Measurements from ENCODE around the gene KLC4. TPM values are rescaled to one million over a fixed set of nuclear protein-coding genes. Genes with fewer than 3 reads are reported as not detected.

Gene KLC4
- total RNA-seq, 2 experiments from 2014 or later: 16.4 to 22.5 TPM

DNA sequence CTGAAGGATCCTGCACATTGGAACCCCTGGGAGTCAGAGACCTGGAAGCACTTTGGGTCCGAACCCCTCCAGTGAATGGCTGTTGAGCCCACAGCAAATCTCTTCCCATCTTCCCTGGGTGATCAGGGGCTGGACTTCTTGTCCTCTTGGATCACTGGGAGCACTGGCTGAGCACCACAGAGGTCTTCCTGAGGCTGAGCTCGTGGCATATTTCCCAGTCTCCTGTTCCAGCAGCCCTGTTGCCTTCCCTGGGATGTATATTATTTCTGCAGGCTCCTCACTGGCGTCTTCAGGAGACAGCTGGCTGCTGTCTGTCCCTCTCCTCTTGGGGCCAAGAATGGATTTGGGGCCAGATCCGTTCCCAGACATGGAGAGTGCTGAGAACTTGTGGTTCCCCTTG is 60.1 kb downstream of the KLC4 start:
- no peak for DNase-seq (ENCODE audit: low spot score)
- no peak overlapping the region for H2AFZ ChIP-seq (ENCODE audit: low read length)
- H3K4me3 ChIP-seq (ENCODE audit: low read depth, low read length, poor library complexity, severe bottlenecking): no peak overlapping the region
- intact Hi-C loops (cut with micrococcal nuclease; ENCODE audit: unreplicated experiment): no loop called here
- no peak overlapping the region for H3K27ac ChIP-seq (ENCODE audit: low read depth, low read length, poor library complexity, severe bottlenecking)
- ChIA-PET POLR2A (no interaction called here), CTCF (ENCODE audit: unreplicated experiment) (no interaction called here)
- no peaks in the 10 kb centered on the region for H3K79me2 ChIP-seq (ENCODE audit: insufficient read depth, low read depth, low read length)
- H3K9me2 ChIP-seq (ENCODE audit: insufficient read depth, low read length): no peaks in the 10 kb centered on the region
- no TSS peak for BruUV-seq (replicated peaks)
- H3K36me3 ChIP-seq (ENCODE audit: insufficient read depth, low read length): no peaks in the 10 kb centered on the region
- TF ChIP-seq, protein P1, sequence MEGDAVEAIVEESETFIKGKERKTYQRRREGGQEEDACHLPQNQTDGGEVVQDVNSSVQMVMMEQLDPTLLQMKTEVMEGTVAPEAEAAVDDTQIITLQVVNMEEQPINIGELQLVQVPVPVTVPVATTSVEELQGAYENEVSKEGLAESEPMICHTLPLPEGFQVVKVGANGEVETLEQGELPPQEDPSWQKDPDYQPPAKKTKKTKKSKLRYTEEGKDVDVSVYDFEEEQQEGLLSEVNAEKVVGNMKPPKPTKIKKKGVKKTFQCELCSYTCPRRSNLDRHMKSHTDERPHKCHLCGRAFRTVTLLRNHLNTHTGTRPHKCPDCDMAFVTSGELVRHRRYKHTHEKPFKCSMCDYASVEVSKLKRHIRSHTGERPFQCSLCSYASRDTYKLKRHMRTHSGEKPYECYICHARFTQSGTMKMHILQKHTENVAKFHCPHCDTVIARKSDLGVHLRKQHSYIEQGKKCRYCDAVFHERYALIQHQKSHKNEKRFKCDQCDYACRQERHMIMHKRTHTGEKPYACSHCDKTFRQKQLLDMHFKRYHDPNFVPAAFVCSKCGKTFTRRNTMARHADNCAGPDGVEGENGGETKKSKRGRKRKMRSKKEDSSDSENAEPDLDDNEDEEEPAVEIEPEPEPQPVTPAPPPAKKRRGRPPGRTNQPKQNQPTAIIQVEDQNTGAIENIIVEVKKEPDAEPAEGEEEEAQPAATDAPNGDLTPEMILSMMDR (conservative IDR thresholded peaks at IDR 0.05; ENCODE audit: low read length): no peak
- no peak for TF ChIP-seq EZH2phosphoT487 (IDR thresholded peaks at IDR 0.05; ENCODE audit: borderline replicate concordance, low read depth, low read length)
- no peaks in the 10 kb centered on the region for H3K4me1 ChIP-seq (ENCODE audit: insufficient read depth, low read length, poor library complexity, severe bottlenecking)
- no peaks in the 10 kb centered on the region for H4K20me1 ChIP-seq (ENCODE audit: insufficient read depth, low read length)
- H3K4me2 ChIP-seq (ENCODE audit: low read length): no peak overlapping the region
- H3K9me3 ChIP-seq (ENCODE audit: low read length): no peaks in the 10 kb centered on the region

DNA sequence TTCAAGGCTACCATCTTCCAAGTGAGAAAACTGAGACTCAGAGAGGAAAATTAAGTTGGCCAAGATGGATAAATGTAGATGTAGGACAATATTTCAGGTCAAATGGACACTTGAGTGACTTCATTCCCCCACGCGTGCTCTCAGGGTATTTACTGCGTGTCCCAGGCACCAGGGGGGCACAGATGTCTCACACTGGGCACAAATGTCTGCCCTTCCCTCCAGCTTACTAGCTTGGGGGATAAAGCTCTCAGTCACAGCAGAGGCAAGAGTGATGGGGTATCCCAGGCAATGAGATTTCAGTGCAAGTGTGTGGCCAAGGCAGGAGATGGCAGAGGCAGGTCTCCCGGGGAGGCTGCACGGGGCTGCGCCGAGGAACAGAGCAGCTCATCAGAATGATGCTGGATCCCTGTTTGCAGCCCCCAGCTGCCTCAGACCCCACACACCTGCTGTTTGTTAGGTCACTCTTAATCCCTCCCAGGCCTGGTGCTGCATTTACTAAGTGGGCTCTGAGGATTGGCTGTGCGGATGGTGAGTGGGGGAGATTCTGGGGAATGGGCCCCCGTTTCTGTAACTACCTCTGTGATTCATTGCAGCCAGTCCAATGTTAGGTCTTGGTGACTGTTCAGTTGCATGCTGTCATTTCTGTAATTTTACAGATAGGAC is 60.8 kb downstream of the KLC4 start:
- POLR2A ChIA-PET: no interaction called here
- intact Hi-C loops (cut with micrococcal nuclease; ENCODE audit: unreplicated experiment): no loop called here
- Histone ChIP-seq H3K27ac (ENCODE audit: low read depth, low read length, poor library complexity, severe bottlenecking) (no peak overlapping the region), H3K79me2 (ENCODE audit: insufficient read depth, low read depth, low read length) (no peaks in the 10 kb centered on the region), H4K20me1 (ENCODE audit: insufficient read depth, low read length) (no peaks in the 10 kb centered on the region), H3K4me3 (ENCODE audit: low read depth, low read length, poor library complexity, severe bottlenecking) (no peak overlapping the region), H3K9me3 (ENCODE audit: low read length) (no peaks in the 10 kb centered on the region), H3K4me1 (ENCODE audit: insufficient read depth, low read length, poor library complexity, severe bottlenecking) (no peaks in the 10 kb centered on the region), H3K4me2 (ENCODE audit: low read length) (no peak overlapping the region), H3K36me3 (ENCODE audit: insufficient read depth, low read length) (no peaks in the 10 kb centered on the region), H3K9me2 (ENCODE audit: insufficient read depth, low read length) (no peaks in the 10 kb centered on the region), H2AFZ (ENCODE audit: low read length) (no peak overlapping the region)
- TF ChIP-seq EZH2phosphoT487 (IDR thresholded peaks at IDR 0.05; ENCODE audit: borderline replicate concordance, low read depth, low read length): no peak
- TF ChIP-seq, protein P1 (conservative IDR thresholded peaks at IDR 0.05; ENCODE audit: low read length): no peak
- CTCF ChIA-PET (ENCODE audit: unreplicated experiment): no interaction called here
- no TSS peak for BruUV-seq (replicated peaks)
- DNase-seq (ENCODE audit: low spot score): no peak

All from OCI-LY7 (cell line).